T-helper 1 cell treated with Interleukin-12 subunit alpha and Interleukin-12 subunit beta and Interleukin-4 antibody, amounts not matched to agents 30 ng/mL and 1 ng/mL, for 36 hours (primary cell): Measurements from ENCODE around the gene NADSYN1. TPM values are rescaled to one million over a fixed set of nuclear protein-coding genes. Genes with fewer than 3 reads are reported as not detected.

Experiments
- intact Hi-C: fragments of 100-400 bp; cut with micrococcal nuclease; formaldehyde crosslinking; loops from one replicate; pipeline ENCODE4 v1.15.1; 2024
- total RNA-seq: library from RNA; stranded (reverse); gene quantifications from 2 replicates; pipeline ENCODE4 v1.2.3, GENCODE V29; 2022

NADSYN1 gene
- total RNA-seq, 1 donor from 2014 or later: 120 TPM

GRCh38 chr11:71544525-71545214 lies 91.7 kb downstream of the NADSYN1 start:
- intact Hi-C loops: no loop called here

- intact Hi-C loops: no loop called here
These were observed 92.5 kb downstream of the NADSYN1 start for GRCh38 chr11:71545405-71545966.

GRCh38 chr11:71548120-71548519 lies 95.1 kb downstream of the NADSYN1 start, which contains the start of gene KRTAP5-9:
TSS of gene KRTAP5-9 (plus strand) at chr11:71548420. CDS start at chr11:71548658, 238 bp downstream.
- intact Hi-C loops: no loop called here

DNA sequence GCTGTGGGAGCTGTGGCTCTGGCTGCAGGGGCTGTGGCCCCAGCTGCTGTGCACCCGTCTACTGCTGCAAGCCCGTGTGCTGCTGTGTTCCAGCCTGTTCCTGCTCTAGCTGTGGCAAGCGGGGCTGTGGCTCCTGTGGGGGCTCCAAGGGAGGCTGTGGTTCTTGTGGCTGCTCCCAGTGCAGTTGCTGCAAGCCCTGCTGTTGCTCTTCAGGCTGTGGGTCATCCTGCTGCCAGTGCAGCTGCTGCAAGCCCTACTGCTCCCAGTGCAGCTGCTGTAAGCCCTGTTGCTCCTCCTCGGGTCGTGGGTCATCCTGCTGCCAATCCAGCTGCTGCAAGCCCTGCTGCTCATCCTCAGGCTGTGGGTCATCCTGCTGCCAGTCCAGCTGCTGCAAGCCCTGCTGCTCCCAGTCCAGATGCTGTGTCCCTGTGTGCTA lies 95.7 kb downstream of the NADSYN1 start:
- intact Hi-C loops: no loop called here

Other genes with a start within 250 kb of the NADSYN1 start
- not detected in 2 replicates for gene SHANK2, start 200.6 kb upstream of the NADSYN1 start, total RNA-seq
- 63.9 and 64.5 TPM in 2 replicates for gene DHCR7, start 4.8 kb upstream of the NADSYN1 start, total RNA-seq
- gene KRTAP5-7, start 74.1 kb downstream of the NADSYN1 start, total RNA-seq: 0.34 TPM in 1 of 2 replicates, not detected in the other
- 0.29 TPM in 1 of 2 replicates, not detected in the other for gene KRTAP5-8, start 84.8 kb downstream of the NADSYN1 start, total RNA-seq
- gene KRTAP5-9, start 95.2 kb downstream of the NADSYN1 start, total RNA-seq: 0.24 TPM in 1 of 2 replicates, not detected in the other
- gene KRTAP5-10, start 112.4 kb downstream of the NADSYN1 start, total RNA-seq: not detected in 2 replicates
- not detected in 2 replicates for gene KRTAP5-11, start 129.7 kb downstream of the NADSYN1 start, total RNA-seq